Karpas-422 (cell line): ENCODE measurements around the gene KLHL40. TPM values are rescaled to one million over a fixed set of nuclear protein-coding genes. Genes with fewer than 3 reads are reported as not detected.

Experiments used
- DNase-seq: peaks from one replicate; pipeline ENCODE4 v3.0.0-alpha.2; 2015
- H2AFZ ChIP-seq: fragments of 200-600 bp; sonication (generic); 2 replicates; pipeline ENCODE4 v1.6.1; 2014; ENCODE audit warnings: antibody characterized with exemption, low read length, mixed read lengths
- H3K27ac ChIP-seq: fragments of 200-600 bp; sonication (generic); 2 replicates; pipeline ENCODE4 v1.5.1; 2014; ENCODE audit warnings: mild to moderate bottlenecking, low read length, moderate library complexity
- H3K27me3 ChIP-seq: fragments of 200-600 bp; sonication (generic); 2 replicates; pipeline ENCODE4 v1.6.1; 2014; ENCODE audit warnings: low read length, mixed read lengths
- H3K36me3 ChIP-seq: fragments of 200-600 bp; sonication (generic); 2 replicates; pipeline ENCODE4 v1.6.1; 2014; ENCODE audit warnings: low read length, mixed read lengths; ENCODE audit not compliant: insufficient read depth
- H3K4me1 ChIP-seq: fragments of 200-600 bp; sonication (generic); 2 replicates; pipeline ENCODE4 v1.6.1; 2014; ENCODE audit warnings: mild to moderate bottlenecking, low read length, mixed read lengths
- H3K4me2 ChIP-seq: fragments of 200-600 bp; sonication (generic); 2 replicates; pipeline ENCODE4 v1.6.1; 2014; ENCODE audit warnings: low read length, low read depth, mild to moderate bottlenecking; ENCODE audit not compliant: poor library complexity, severe bottlenecking
- H3K4me3 ChIP-seq: fragments of 200-600 bp; sonication (generic); 2 replicates; pipeline ENCODE4 v1.5.1; 2014; ENCODE audit warnings: mild to moderate bottlenecking, antibody characterized with exemption, low read length, mixed read lengths
- H3K79me2 ChIP-seq: fragments of 200-600 bp; sonication (generic); 2 replicates; pipeline ENCODE4 v1.6.1; 2014; ENCODE audit warnings: mild to moderate bottlenecking, low read length, mixed read lengths
- H3K9ac ChIP-seq: fragments of 200-600 bp; sonication (generic); 2 replicates; pipeline ENCODE4 v1.6.0; 2014; ENCODE audit warnings: low read length
- H3K9me2 ChIP-seq: fragments of 200-600 bp; sonication (generic), shearing (Covaris generic); replicated peaks from 2 replicates; pipeline ENCODE4 v1.6.0; 2014; ENCODE audit warnings: mild to moderate bottlenecking, low read length, moderate library complexity; ENCODE audit not compliant: insufficient read depth
- H3K9me3 ChIP-seq: fragments of 300-700, 200-600 bp; sonication (generic); 2 replicates; pipeline ENCODE4 v1.6.1; 2014; ENCODE audit warnings: low read length, mixed read lengths
- H4K20me1 ChIP-seq: fragments of 200-600 bp; sonication (generic); 2 replicates; pipeline ENCODE4 v1.6.1; 2014; ENCODE audit warnings: mild to moderate bottlenecking, antibody characterized with exemption, low read length, low read depth; ENCODE audit not compliant: insufficient read depth
- total RNA-seq: library from RNA; depleted of rRNA; stranded (reverse); fragments of >200 nt; shearing (Covaris generic); gene quantifications from 2 replicates; pipeline ENCODE4 v1.2.3, GENCODE V29; 2014; ENCODE audit warnings: low replicate concordance

Gene KLHL40
- total RNA-seq, 1 experiment from 2014 or later: not detected

- Histone ChIP-seq H3K9me2 (no peaks in the 10 kb centered on the region), H3K36me3 (no peaks in the 10 kb centered on the region), H4K20me1 (no peaks in the 10 kb centered on the region), H3K79me2 (no peaks in the 10 kb centered on the region), H3K4me3 (no peak overlapping the region), H3K27ac (no peak overlapping the region), H3K9ac (no peak overlapping the region), H3K9me3 (no peaks in the 10 kb centered on the region), H2AFZ (no peak overlapping the region), H3K4me2 (no peak overlapping the region), H3K27me3 (no peaks in the 10 kb centered on the region), H3K4me1 (no peaks in the 10 kb centered on the region)
- DNase-seq: no peak
These were observed 21.6 kb downstream of the KLHL40 start for GRCh38 chr3:42706721-42707619.

GRCh38 chr3:42707620-42708355, 22.5 kb downstream of the KLHL40 start:
- no peak for DNase-seq
- H2AFZ ChIP-seq: no peak overlapping the region

DNA sequence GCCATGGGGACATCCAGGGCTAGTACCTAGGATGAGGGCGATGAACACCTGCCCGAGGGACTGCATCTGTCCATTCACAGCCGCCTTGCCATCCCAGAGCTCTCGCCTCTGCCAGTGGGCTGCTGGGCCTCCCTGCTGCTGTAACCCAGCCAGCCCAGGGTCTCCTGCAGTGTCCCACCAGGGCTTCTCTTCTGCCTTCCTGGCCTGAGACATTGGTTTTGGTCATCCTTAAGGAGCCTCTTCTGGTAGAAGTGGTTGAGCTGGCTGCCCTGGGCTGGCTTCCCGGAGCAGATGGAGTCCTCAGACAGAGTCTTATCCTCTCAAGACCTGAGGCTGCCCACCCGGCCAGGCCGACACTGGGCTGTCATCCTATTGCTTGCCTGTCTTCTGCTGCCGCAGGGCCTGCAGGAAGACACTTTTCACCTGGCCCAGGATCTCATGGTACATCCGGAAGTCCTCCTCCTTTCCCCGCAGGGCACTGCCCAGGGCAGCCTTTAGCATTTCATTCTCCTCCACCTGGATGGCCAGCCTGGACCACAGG, 23.3 kb downstream of the KLHL40 start:
- Histone ChIP-seq H3K27ac (no peak overlapping the region), H3K79me2 (no peaks in the 10 kb centered on the region), H4K20me1 (no peaks in the 10 kb centered on the region), H3K9me3 (no peaks in the 10 kb centered on the region), H3K27me3 (no peaks in the 10 kb centered on the region), H2AFZ (no peak overlapping the region), H3K9me2 (no peaks in the 10 kb centered on the region), H3K9ac (no peak overlapping the region), H3K4me1 (peaks cover 11% of the 10 kb centered on the region), H3K4me3 (no peak overlapping the region), H3K4me2 (no peak overlapping the region), H3K36me3 (no peaks in the 10 kb centered on the region)
- no peak for DNase-seq

More at GRCh38 chr3:42707620-42708355, 22.5 kb downstream of the KLHL40 start:
- no peaks in the 10 kb centered on the region for H3K27me3 ChIP-seq
- no peak overlapping the region for H3K4me3 ChIP-seq
- no peak overlapping the region for H3K9ac ChIP-seq
- no peaks in the 10 kb centered on the region for H4K20me1 ChIP-seq
- H3K79me2 ChIP-seq: no peaks in the 10 kb centered on the region
- H3K36me3 ChIP-seq: no peaks in the 10 kb centered on the region
- H3K27ac ChIP-seq: no peak overlapping the region
- no peak overlapping the region for H3K4me2 ChIP-seq
- H3K9me2 ChIP-seq: no peaks in the 10 kb centered on the region
- H3K9me3 ChIP-seq: no peaks in the 10 kb centered on the region
- peaks cover 2% of the 10 kb centered on the region for H3K4me1 ChIP-seq

DNA sequence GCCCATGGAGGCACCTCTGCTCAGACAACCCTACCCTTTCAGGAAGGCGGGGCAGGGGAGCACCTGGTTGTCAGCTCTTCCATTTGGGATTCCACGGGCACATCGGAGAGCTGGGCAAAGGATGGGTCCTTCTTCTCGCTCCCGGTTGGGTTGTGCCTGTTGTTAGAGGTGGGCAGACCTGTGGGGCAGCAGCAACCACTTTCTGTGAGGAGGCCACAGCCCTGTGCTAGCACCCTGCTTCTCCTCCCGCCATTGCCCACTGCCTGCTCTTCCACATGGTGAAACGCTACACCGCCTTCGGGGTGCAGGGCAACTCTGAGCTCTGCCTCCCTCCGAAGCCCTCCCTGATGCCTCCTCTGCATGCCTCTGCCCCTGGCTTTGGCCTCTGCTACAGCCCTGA, 24.3 kb downstream of the KLHL40 start:
- no peak overlapping the region for H2AFZ ChIP-seq
- H3K4me3 ChIP-seq: no peak overlapping the region
- no peaks in the 10 kb centered on the region for H3K36me3 ChIP-seq
- no peaks in the 10 kb centered on the region for H3K79me2 ChIP-seq
- no peaks in the 10 kb centered on the region for H3K9me3 ChIP-seq
- no peak for DNase-seq
- H4K20me1 ChIP-seq: no peaks in the 10 kb centered on the region
- H3K9me2 ChIP-seq: no peaks in the 10 kb centered on the region
- no peak overlapping the region for H3K9ac ChIP-seq
- no peak overlapping the region for H3K27ac ChIP-seq
- H3K27me3 ChIP-seq: no peaks in the 10 kb centered on the region
- H3K4me2 ChIP-seq: no peak overlapping the region
- peaks cover 15% of the 10 kb centered on the region for H3K4me1 ChIP-seq

GRCh38 chr3:42710323-42711021, 25.1 kb downstream of the KLHL40 start:
- H3K9ac ChIP-seq: no peak overlapping the region
- no peaks in the 10 kb centered on the region for H3K79me2 ChIP-seq
- no peak for DNase-seq
- no peaks in the 10 kb centered on the region for H4K20me1 ChIP-seq
- no peak overlapping the region for H2AFZ ChIP-seq
- no peaks in the 10 kb centered on the region for H3K9me3 ChIP-seq
- no peak overlapping the region for H3K4me3 ChIP-seq
- H3K36me3 ChIP-seq: no peaks in the 10 kb centered on the region
- no peaks in the 10 kb centered on the region for H3K27me3 ChIP-seq
- H3K27ac ChIP-seq: no peak overlapping the region
- peaks cover 15% of the 10 kb centered on the region for H3K4me1 ChIP-seq
- H3K4me2 ChIP-seq: no peak overlapping the region
- no peaks in the 10 kb centered on the region for H3K9me2 ChIP-seq

DNA sequence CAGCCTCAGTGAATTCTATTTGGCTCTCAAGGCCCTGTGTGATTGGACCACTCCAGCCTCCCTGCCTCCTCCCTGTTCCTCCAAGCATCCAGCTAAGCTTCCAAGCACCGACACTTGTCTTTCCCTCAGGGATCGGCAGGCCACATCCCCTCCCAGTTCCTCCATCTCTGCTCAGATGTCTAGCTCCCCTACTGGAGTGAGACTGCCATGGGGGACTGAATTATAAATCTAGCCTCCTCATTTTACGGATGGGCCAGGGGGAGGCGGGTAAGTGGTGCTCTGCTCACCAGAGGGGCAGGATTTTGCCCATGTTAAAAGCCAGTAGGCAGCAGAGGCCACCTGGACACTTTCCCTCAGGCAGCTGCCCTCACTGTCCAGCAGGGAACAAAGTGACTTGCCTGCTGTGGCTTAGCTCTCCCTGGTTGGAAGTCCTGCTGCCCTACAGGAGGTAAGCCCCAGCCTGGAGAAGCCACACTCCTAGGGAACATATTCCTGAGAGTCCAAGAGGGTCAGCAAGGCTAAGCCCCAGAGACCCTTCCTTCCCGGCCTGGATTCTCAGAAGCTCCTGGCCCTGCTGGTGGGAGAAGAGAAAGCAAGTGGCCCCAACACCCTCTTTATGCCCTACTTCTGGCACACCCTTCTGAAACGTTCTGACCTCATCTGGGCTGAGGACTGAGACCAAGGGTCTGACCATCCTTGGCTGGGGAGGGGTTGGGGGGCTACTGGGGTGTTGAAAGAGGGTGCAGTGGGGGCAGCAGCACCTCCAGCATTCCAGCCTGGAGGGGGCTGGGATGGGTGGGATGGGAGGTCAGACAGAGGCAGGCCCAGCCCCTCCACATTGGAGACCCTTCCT, 26.4 kb downstream of the KLHL40 start:
- H3K27me3 ChIP-seq: no peaks in the 10 kb centered on the region

DNA sequence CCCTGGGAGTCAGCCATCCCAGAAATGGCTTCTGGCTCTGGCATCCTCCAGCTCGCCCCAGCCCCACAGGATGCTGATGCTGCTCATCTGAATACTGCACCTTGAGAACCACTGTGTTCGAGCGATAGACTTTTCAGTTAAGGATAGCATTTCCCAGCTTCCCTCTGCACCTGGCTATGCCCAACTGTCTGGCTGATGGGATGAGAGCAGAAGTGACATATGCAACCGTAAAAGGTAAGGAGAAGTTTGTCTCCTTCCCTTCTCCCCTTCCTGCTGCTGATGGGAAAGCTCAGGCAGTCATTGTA, 27.0 kb downstream of the KLHL40 start:
- no peak for DNase-seq
- no peaks in the 10 kb centered on the region for H3K79me2 ChIP-seq
- H3K27ac ChIP-seq: no peak overlapping the region
- H3K4me3 ChIP-seq: no peak overlapping the region
- no peaks in the 10 kb centered on the region for H3K9me3 ChIP-seq
- no peaks in the 10 kb centered on the region for H3K27me3 ChIP-seq
- no peak overlapping the region for H2AFZ ChIP-seq
- no peaks in the 10 kb centered on the region for H3K36me3 ChIP-seq
- H4K20me1 ChIP-seq: no peaks in the 10 kb centered on the region
- H3K4me1 ChIP-seq: peaks cover 15% of the 10 kb centered on the region
- H3K4me2 ChIP-seq: no peak overlapping the region
- H3K9me2 ChIP-seq: no peaks in the 10 kb centered on the region
- H3K9ac ChIP-seq: no peak overlapping the region

More for the DNA sequence above, 26.4 kb downstream of the KLHL40 start:
- no peaks in the 10 kb centered on the region for H3K36me3 ChIP-seq
- H2AFZ ChIP-seq: no peak overlapping the region
- H4K20me1 ChIP-seq: no peaks in the 10 kb centered on the region
- no peak overlapping the region for H3K4me3 ChIP-seq
- DNase-seq: no peak
- H3K9ac ChIP-seq: no peak overlapping the region
- H3K9me2 ChIP-seq: no peaks in the 10 kb centered on the region
- H3K27ac ChIP-seq: no peak overlapping the region
- no peak overlapping the region for H3K4me2 ChIP-seq
- no peaks in the 10 kb centered on the region for H3K79me2 ChIP-seq
- H3K4me1 ChIP-seq: peaks cover 15% of the 10 kb centered on the region
- H3K9me3 ChIP-seq: no peaks in the 10 kb centered on the region
